ENCODE measurements around the gene TBC1D1.
A peak's percentile ranks its signal among the peaks of the same experiment; 100 is the strongest.

The TBC1D1 gene

GRCh38 chr4:37868238-37868637, 22.6 kb upstream of the TBC1D1 start:
- Histone ChIP-seq H2BK5ac (ENCODE audit: low read depth, low read length, poor library complexity) (no peak overlapping the region), H3K23ac (ENCODE audit: low read length) (no peak overlapping the region), H4K12ac (ENCODE audit: low read depth, low read length) (no peak overlapping the region), H3K9ac (ENCODE audit: low read length) (no peak overlapping the region), H3K79me1 (ENCODE audit: low read length) (no peaks in the 10 kb centered on the region), H3K4me3 (ENCODE audit: low read depth, low read length) (no peak overlapping the region), H2BK12ac (ENCODE audit: low read length) (no peak overlapping the region), H3K79me2 (ENCODE audit: control insufficient read depth, insufficient read depth, low read length, poor library complexity) (no peaks in the 10 kb centered on the region), H2AK5ac (ENCODE audit: low read length) (no peak overlapping the region), H3K36me3 (ENCODE audit: control insufficient read depth in 1 of 2, insufficient read depth in 2 of 2, low read length in 2 of 2) (no peaks in the 10 kb centered on the region), H3K18ac (ENCODE audit: low read length) (no peak overlapping the region), H3K4me2 (ENCODE audit: low read length) (no peak overlapping the region), H3K27me3 (ENCODE audit: insufficient read depth, low read length) (no peaks in the 10 kb centered on the region), H3K4ac (ENCODE audit: low read depth, low read length) (no peak overlapping the region), H2AFZ (ENCODE audit: insufficient read depth, low read length, poor library complexity) (no peak overlapping the region), H2BK120ac (ENCODE audit: insufficient read depth, low read length, poor library complexity) (no peak overlapping the region), H3K9me3 (ENCODE audit: insufficient read depth, low read depth, low read length) (peaks cover 2% of the 10 kb centered on the region), H3K27ac (ENCODE audit: low read depth, low read length) (no peak overlapping the region), H3K4me1 (ENCODE audit: control insufficient read depth in 1 of 2, insufficient read depth in 2 of 2, low read length in 2 of 2) (peaks cover 0 to 4% of the 10 kb centered on the region in 2 experiments), H3K14ac (ENCODE audit: low read length) (no peak overlapping the region), H4K91ac (ENCODE audit: low read depth, low read length) (no peak overlapping the region), H4K8ac (ENCODE audit: low read depth, low read length) (no peak overlapping the region)
- DNase-seq = no peak
- no CpG with 5 or more reads among the region's 4 CpGs for WGBS (ENCODE audit: extremely low coverage, insufficient coverage, insufficient read length)

DNA sequence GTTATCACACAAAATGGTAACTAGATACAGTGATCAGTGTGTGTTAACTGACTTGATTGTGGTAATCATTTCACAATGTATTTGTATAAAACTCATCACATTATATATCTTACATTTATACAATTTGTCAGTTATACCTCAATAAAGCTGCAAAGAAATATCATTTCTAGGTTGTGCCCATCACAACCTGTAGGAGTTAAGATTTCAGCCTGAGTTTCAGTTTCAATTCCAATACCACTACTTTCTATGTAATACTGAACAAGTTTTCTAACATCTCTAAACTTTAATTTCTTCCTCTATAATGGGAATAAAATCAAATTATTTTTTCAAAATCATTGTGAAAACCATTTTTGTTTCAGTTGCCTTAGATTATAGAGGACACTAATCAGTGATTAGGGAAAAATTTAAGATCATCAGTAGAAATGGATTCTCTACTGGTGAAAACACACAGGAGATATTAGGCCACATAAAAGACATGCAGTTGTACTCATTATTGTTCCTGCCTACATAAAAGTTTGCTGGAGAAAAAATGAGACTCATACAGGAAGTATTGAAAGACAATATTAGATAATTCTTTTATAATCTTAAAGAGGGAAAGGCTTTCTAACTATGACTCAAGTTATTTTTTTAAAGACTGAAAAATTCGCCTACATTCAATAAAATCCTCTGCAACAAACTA, 18.4 kb upstream of the TBC1D1 start:
- WGBS (ENCODE audit: extremely low coverage, insufficient coverage, insufficient read length) = no CpG with 5 or more reads among the region's 1 CpG
- Histone ChIP-seq H3K9me3 (ENCODE audit: insufficient read depth, low read depth, low read length) (no peaks in the 10 kb centered on the region), H3K4me2 (ENCODE audit: low read length) (no peak overlapping the region), H3K27me3 (ENCODE audit: insufficient read depth, low read length) (no peaks in the 10 kb centered on the region), H4K8ac (ENCODE audit: low read depth, low read length) (no peak overlapping the region), H4K12ac (ENCODE audit: low read depth, low read length) (no peak overlapping the region), H3K18ac (ENCODE audit: low read length) (no peak overlapping the region), H3K79me1 (ENCODE audit: low read length) (no peaks in the 10 kb centered on the region), H3K79me2 (ENCODE audit: control insufficient read depth, insufficient read depth, low read length, poor library complexity) (no peaks in the 10 kb centered on the region), H3K9ac (ENCODE audit: low read length) (no peak overlapping the region), H2BK12ac (ENCODE audit: low read length) (no peak overlapping the region), H4K91ac (ENCODE audit: low read depth, low read length) (no peak overlapping the region), H3K14ac (ENCODE audit: low read length) (no peak overlapping the region), H2AFZ (ENCODE audit: insufficient read depth, low read length, poor library complexity) (no peak overlapping the region), H3K27ac (ENCODE audit: low read depth, low read length) (no peak overlapping the region), H2BK5ac (ENCODE audit: low read depth, low read length, poor library complexity) (no peak overlapping the region), H3K36me3 (ENCODE audit: control insufficient read depth in 1 of 2, insufficient read depth in 2 of 2, low read length in 2 of 2) (no peaks in the 10 kb centered on the region), H3K4me1 (ENCODE audit: control insufficient read depth in 1 of 2, insufficient read depth in 2 of 2, low read length in 2 of 2) (no peaks in the 10 kb centered on the region), H3K4ac (ENCODE audit: low read depth, low read length) (no peak overlapping the region), H2BK120ac (ENCODE audit: insufficient read depth, low read length, poor library complexity) (no peak overlapping the region), H2AK5ac (ENCODE audit: low read length) (no peak overlapping the region), H3K23ac (ENCODE audit: low read length) (no peak overlapping the region), H3K4me3 (ENCODE audit: low read depth, low read length) (no peak overlapping the region)
- DNase-seq = no peak

GRCh38 chr4:37873386-37873785, 17.5 kb upstream of the TBC1D1 start:
- Histone ChIP-seq H2BK120ac (ENCODE audit: insufficient read depth, low read length, poor library complexity) (no peak overlapping the region), H3K9me3 (ENCODE audit: insufficient read depth, low read depth, low read length) (no peaks in the 10 kb centered on the region), H3K18ac (ENCODE audit: low read length) (no peak overlapping the region), H3K27me3 (ENCODE audit: insufficient read depth, low read length) (no peaks in the 10 kb centered on the region), H3K14ac (ENCODE audit: low read length) (no peak overlapping the region), H2BK5ac (ENCODE audit: low read depth, low read length, poor library complexity) (no peak overlapping the region), H3K36me3 (ENCODE audit: control insufficient read depth in 1 of 2, insufficient read depth in 2 of 2, low read length in 2 of 2) (no peaks in the 10 kb centered on the region), H3K4me1 (ENCODE audit: control insufficient read depth in 1 of 2, insufficient read depth in 2 of 2, low read length in 2 of 2) (no peaks in the 10 kb centered on the region), H3K4me3 (ENCODE audit: low read depth, low read length) (no peak overlapping the region), H3K79me2 (ENCODE audit: control insufficient read depth, insufficient read depth, low read length, poor library complexity) (no peaks in the 10 kb centered on the region), H4K91ac (ENCODE audit: low read depth, low read length) (no peak overlapping the region), H3K9ac (ENCODE audit: low read length) (no peak overlapping the region), H3K79me1 (ENCODE audit: low read length) (no peaks in the 10 kb centered on the region), H3K23ac (ENCODE audit: low read length) (no peak overlapping the region), H2AFZ (ENCODE audit: insufficient read depth, low read length, poor library complexity) (no peak overlapping the region), H4K8ac (ENCODE audit: low read depth, low read length) (no peak overlapping the region), H3K4ac (ENCODE audit: low read depth, low read length) (no peak overlapping the region), H4K12ac (ENCODE audit: low read depth, low read length) (no peak overlapping the region), H2AK5ac (ENCODE audit: low read length) (no peak overlapping the region), H2BK12ac (ENCODE audit: low read length) (no peak overlapping the region), H3K4me2 (ENCODE audit: low read length) (no peak overlapping the region), H3K27ac (ENCODE audit: low read depth, low read length) (no peak overlapping the region)
- peak in 1 of 2 donors; percentile 53 for DNase-seq
- no CpG with 5 or more reads among the region's 1 CpG for WGBS (ENCODE audit: extremely low coverage, insufficient coverage, insufficient read length)

DNA sequence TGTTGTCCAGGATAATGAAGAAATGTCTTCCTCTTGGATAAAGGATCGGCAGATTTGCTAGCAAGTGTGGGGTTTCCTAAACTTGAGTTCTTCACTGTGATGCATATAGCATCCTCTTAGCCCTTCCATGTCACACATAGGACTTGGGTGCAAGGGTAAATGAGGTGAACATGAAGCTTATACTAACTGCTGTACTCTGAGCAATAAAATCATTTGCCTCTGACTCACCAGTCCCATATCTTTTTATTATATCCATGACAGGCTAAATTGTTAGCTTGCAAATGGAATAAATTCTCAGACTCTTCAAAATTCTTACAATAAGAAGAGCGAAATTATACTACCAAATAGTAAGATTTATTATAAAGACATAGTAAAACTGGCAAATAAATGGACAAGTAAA, 14.7 kb upstream of the TBC1D1 start:
- Histone ChIP-seq H2AK5ac (ENCODE audit: low read length) (no peak overlapping the region), H3K36me3 (ENCODE audit: control insufficient read depth in 1 of 2, insufficient read depth in 2 of 2, low read length in 2 of 2) (no peaks in the 10 kb centered on the region), H3K9me3 (ENCODE audit: insufficient read depth, low read depth, low read length) (no peaks in the 10 kb centered on the region), H4K12ac (ENCODE audit: low read depth, low read length) (no peak overlapping the region), H3K9ac (ENCODE audit: low read length) (no peak overlapping the region), H3K4me3 (ENCODE audit: low read depth, low read length) (no peak overlapping the region), H3K4me1 (ENCODE audit: control insufficient read depth in 1 of 2, insufficient read depth in 2 of 2, low read length in 2 of 2) (no peaks in the 10 kb centered on the region), H2BK120ac (ENCODE audit: insufficient read depth, low read length, poor library complexity) (no peak overlapping the region), H4K8ac (ENCODE audit: low read depth, low read length) (no peak overlapping the region), H3K79me1 (ENCODE audit: low read length) (no peaks in the 10 kb centered on the region), H4K91ac (ENCODE audit: low read depth, low read length) (no peak overlapping the region), H3K23ac (ENCODE audit: low read length) (no peak overlapping the region), H3K4me2 (ENCODE audit: low read length) (no peak overlapping the region), H3K27me3 (ENCODE audit: insufficient read depth, low read length) (no peaks in the 10 kb centered on the region), H3K4ac (ENCODE audit: low read depth, low read length) (no peak overlapping the region), H3K79me2 (ENCODE audit: control insufficient read depth, insufficient read depth, low read length, poor library complexity) (no peaks in the 10 kb centered on the region), H2AFZ (ENCODE audit: insufficient read depth, low read length, poor library complexity) (no peak overlapping the region), H3K27ac (ENCODE audit: low read depth, low read length) (no peak overlapping the region), H3K14ac (ENCODE audit: low read length) (no peak overlapping the region), H2BK5ac (ENCODE audit: low read depth, low read length, poor library complexity) (no peak overlapping the region), H2BK12ac (ENCODE audit: low read length) (no peak overlapping the region), H3K18ac (ENCODE audit: low read length) (no peak overlapping the region)
- DNase-seq = no peak
- no CpG with 5 or more reads among the region's 2 CpGs for WGBS (ENCODE audit: extremely low coverage, insufficient coverage, insufficient read length)

Measured in trophoblast cell (in vitro differentiated cells and primary cell).